Erythroblast (primary cell): ENCODE results near the gene OVCA2.

ENCODE experiments used
- GATA1 ChIP-seq: IDR thresholded peaks from 2 replicates; pipeline ENCODE4 v1.6.1; 2011; ENCODE audit warnings: low read depth, mild to moderate bottlenecking, control low read depth, low read length, moderate library complexity
- POLR2A ChIP-seq: IDR thresholded peaks from 2 replicates; pipeline ENCODE4 v1.6.1; 2011; ENCODE audit warnings: mild to moderate bottlenecking, low read length

- no peak for TF ChIP-seq POLR2A
- no peak for TF ChIP-seq GATA1
Measured at GRCh38 chr17:2042933-2043332, 1.1 kb downstream of the OVCA2 start.
